PFSK-1 (cell line): ENCODE data around the gene FAM186B.

ENCODE experiments used
- FOXP2 ChIP-seq: optimal IDR thresholded peaks from 2 replicates; pipeline ENCODE3; 2011; ENCODE audit warnings: borderline replicate concordance, control low read depth, inconsistent platforms; ENCODE audit not compliant: insufficient read depth; ENCODE audit errors: extremely low read length, extremely low read depth
- POLR2AphosphoS5 ChIP-seq: IDR thresholded peaks from 2 replicates; pipeline ENCODE4 v1.6.1; 2012; ENCODE audit warnings: low read depth, mild to moderate bottlenecking, control low read depth, low read length, moderate library complexity
- REST ChIP-seq, 2 experiments: IDR thresholded peaks; 2 replicates each; pipeline versions ENCODE4 v1.6.1 to v1.8.0; 2011 to 2012; ENCODE audit warnings: low read depth in 2 of 2, low read length in 2 of 2, control low read depth in 1 of 2, inconsistent platforms in 1 of 2, mild to moderate bottlenecking in 1 of 2, moderate library complexity in 1 of 2; ENCODE audit not compliant: insufficient read depth in 1 of 2
- SIN3A ChIP-seq: IDR thresholded peaks from 2 replicates; pipeline ENCODE4 v1.6.1; 2012; ENCODE audit warnings: mild to moderate bottlenecking, low read length, moderate library complexity, borderline replicate concordance; ENCODE audit not compliant: insufficient read depth
- TAF1 ChIP-seq: IDR thresholded peaks from 2 replicates; pipeline ENCODE4 v1.6.1; 2012; ENCODE audit warnings: low read length, control low read depth, borderline replicate concordance; ENCODE audit not compliant: insufficient read depth

FAM186B gene

DNA sequence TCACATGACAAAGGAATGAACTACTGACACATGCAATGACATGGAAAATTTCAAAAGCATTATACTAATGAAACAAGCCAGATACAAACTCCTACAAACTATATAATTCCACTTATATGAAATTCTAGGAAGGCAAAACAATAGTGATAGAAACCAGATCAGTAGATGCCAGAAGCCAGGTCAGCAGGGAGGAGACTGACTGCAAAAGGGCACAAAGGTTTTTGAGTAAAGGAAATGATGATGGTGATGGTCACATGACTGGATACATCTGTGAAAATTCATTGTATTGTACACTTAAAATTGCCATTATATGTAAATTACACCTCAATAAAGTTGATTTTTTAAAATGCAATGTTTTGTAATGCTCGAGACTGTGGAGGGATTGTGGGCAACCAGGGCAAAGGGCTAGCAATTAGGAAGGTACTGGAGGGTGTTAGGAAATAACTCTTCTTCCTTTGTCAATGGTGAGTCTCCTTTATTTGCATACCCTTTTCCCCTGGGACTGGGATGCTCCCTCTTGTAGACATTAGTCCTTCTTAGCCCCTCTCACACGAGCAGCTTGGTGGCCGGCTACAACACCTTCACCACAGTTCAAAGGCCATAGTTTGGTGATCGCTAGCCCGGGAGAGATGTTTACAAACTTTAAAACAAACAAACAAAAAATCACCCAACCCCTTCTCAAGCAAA, 11.2 kb upstream of the FAM186B start:
- TF ChIP-seq POLR2AphosphoS5 (no peak), SIN3A (no peak), REST (IDR thresholded peaks at IDR 0.05; ENCODE audit: insufficient read depth in 1 of 2, low read depth in 2 of 2, low read length in 2 of 2) (no peak), TAF1 (no peak), FOXP2 (no peak)

- TF ChIP-seq POLR2AphosphoS5 (no peak), FOXP2 (no peak), TAF1 (no peak)
Measured at GRCh38 chr12:49615725-49616124, 10.3 kb upstream of the FAM186B start.

- TF ChIP-seq FOXP2, result no peak
- no peak for TF ChIP-seq TAF1
- no peak for TF ChIP-seq SIN3A
- TF ChIP-seq POLR2AphosphoS5, result no peak
Measured at GRCh38 chr12:49612210-49612609, 6.8 kb upstream of the FAM186B start.

GRCh38 chr12:49609875-49610154, 4.4 kb upstream of the FAM186B start:
- no peak for TF ChIP-seq TAF1
- no peak for TF ChIP-seq FOXP2
- TF ChIP-seq POLR2AphosphoS5, result no peak
- no peak for TF ChIP-seq REST (IDR thresholded peaks at IDR 0.05; ENCODE audit: insufficient read depth in 1 of 2, low read depth in 2 of 2, low read length in 2 of 2)
- TF ChIP-seq SIN3A, result no peak

- no peak for TF ChIP-seq TAF1
- TF ChIP-seq FOXP2, result no peak
- no peak for TF ChIP-seq POLR2AphosphoS5
- TF ChIP-seq REST (IDR thresholded peaks at IDR 0.05; ENCODE audit: insufficient read depth in 1 of 2, low read depth in 2 of 2, low read length in 2 of 2), result no peak
- TF ChIP-seq SIN3A, result no peak
Measured at GRCh38 chr12:49609059-49609874, 3.8 kb upstream of the FAM186B start.

GRCh38 chr12:49604856-49605255, 583 bp downstream of the FAM186B start:
- TF ChIP-seq POLR2AphosphoS5 (no peak), REST (IDR thresholded peaks at IDR 0.05; ENCODE audit: insufficient read depth in 1 of 2, low read depth in 2 of 2, low read length in 2 of 2) (no peak), FOXP2 (no peak), SIN3A (no peak), TAF1 (no peak)
